Retinal pigment epithelial cell (primary cell): ENCODE results near the gene ZNF446.

ENCODE experiments used
- DNase-seq: peaks from one replicate; pipeline ENCODE4 v3.0.0-alpha.2; 2010; ENCODE audit warnings: low read depth
- H3K4me3 ChIP-seq: 2 replicates; pipeline ENCODE4 v1.5.1; 2011; ENCODE audit warnings: mild to moderate bottlenecking, low read length, control low read depth, moderate library complexity
- CTCF ChIP-seq: conservative IDR thresholded peaks from 2 replicates; pipeline ENCODE4 v1.5.1; 2011; ENCODE audit warnings: low read depth, low read length, control low read depth, inconsistent platforms

ZNF446 gene

GRCh38 chr19:58516246-58516836 lies 40.2 kb downstream of the ZNF446 start:
- no peak for DNase-seq
- TF ChIP-seq CTCF: no peak
- H3K4me3 ChIP-seq: no peak overlapping the region

- TF ChIP-seq CTCF: peak; percentile 3
- DNase-seq: no peak
- no peak overlapping the region for H3K4me3 ChIP-seq
Observed at GRCh38 chr19:58516964-58517833, 41.0 kb downstream of the ZNF446 start.

GRCh38 chr19:58518256-58519086 lies 42.3 kb downstream of the ZNF446 start:
- no peak for TF ChIP-seq CTCF
- H3K4me3 ChIP-seq: peak overlapping the region; percentile 81
- DNase-seq: no peak

- H3K4me3 ChIP-seq: peak overlapping the region; percentile 81
- peak; percentile 86 for TF ChIP-seq CTCF
- DNase-seq: peak; percentile 42
Observed at GRCh38 chr19:58519087-58519354, 42.9 kb downstream of the ZNF446 start.

- H3K4me3 ChIP-seq: peak within 1 kb of the TSS; percentile 81
- peak; percentile 73 for TF ChIP-seq CTCF
- peak; percentile 83 for DNase-seq
Observed at GRCh38 chr19:58519355-58520256, 43.5 kb downstream of the ZNF446 start, which contains the start of gene ZBTB45. Gene ZBTB45 (minus strand): TSS chr19:58519810. CDS start chr19:58517673, 2,137 bp downstream.

- H3K4me3 ChIP-seq: peak overlapping the region; percentile 81
- no peak for DNase-seq
- TF ChIP-seq CTCF: no peak
Observed at GRCh38 chr19:58520257-58520599, 44.1 kb downstream of the ZNF446 start.
